D721Med (cell line): ENCODE data around the gene LRRC52.

ENCODE experiments used
- DNase-seq: peaks from one replicate; pipeline ENCODE4 v3.0.0; 2011; ENCODE audit warnings: low spot score; ENCODE audit not compliant: insufficient read length
- FAIRE-seq: peaks from 2 replicates; lab custom pipeline; 2011; peaks lifted over from hg19 to GRCh38; lab: Jason Lieb, UNC
- TF ChIP-seq, protein P1 (sequence below): IDR thresholded peaks from 2 replicates; pipeline ENCODE4 v1.5.1; 2012; ENCODE audit warnings: mild to moderate bottlenecking, control low read depth; ENCODE audit not compliant: insufficient read depth; ENCODE audit errors: missing control alignments

Gene LRRC52

DNA sequence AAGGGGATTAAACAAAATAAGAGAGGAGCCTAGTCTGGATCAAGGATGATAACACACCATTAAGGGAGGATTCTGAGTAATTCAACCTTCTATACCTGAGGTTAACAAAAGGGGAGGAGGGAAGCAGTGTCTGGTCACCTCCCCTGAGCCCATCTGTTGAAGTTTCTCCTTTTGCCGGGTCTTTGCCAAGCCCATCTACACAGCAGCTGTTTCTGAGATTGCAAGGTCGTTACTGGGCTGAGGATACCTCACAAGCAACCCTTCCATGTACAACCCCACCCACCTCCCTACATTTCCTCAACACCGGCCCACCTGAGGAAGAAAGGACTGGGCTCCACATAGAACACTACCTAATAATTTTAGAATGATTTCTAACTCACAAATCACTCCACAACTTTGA, 26.3 kb downstream of the LRRC52 start:
- DNase-seq (no peak), FAIRE-seq (no peak)
- TF ChIP-seq, protein P1, sequence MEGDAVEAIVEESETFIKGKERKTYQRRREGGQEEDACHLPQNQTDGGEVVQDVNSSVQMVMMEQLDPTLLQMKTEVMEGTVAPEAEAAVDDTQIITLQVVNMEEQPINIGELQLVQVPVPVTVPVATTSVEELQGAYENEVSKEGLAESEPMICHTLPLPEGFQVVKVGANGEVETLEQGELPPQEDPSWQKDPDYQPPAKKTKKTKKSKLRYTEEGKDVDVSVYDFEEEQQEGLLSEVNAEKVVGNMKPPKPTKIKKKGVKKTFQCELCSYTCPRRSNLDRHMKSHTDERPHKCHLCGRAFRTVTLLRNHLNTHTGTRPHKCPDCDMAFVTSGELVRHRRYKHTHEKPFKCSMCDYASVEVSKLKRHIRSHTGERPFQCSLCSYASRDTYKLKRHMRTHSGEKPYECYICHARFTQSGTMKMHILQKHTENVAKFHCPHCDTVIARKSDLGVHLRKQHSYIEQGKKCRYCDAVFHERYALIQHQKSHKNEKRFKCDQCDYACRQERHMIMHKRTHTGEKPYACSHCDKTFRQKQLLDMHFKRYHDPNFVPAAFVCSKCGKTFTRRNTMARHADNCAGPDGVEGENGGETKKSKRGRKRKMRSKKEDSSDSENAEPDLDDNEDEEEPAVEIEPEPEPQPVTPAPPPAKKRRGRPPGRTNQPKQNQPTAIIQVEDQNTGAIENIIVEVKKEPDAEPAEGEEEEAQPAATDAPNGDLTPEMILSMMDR, result no peak

DNA sequence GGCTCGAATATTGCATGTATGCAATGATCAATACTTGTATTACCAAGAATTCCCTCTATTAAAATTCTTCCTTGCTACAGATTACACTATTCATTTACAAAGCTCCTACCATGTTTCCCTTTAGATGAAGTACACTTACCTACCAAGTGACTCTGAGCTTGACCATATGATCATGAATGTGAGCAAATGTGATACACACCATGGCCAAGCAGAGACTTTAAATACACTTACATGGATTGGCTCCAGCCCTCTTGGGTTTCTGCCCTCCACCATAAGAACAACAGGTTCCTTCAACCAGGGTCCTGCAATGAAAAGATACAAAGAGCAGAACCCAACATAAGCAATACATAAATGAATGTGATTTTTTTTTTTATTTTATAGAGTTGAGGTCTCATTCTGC, 30.0 kb downstream of the LRRC52 start:
- FAIRE-seq, result peak; percentile 92
- TF ChIP-seq, protein P1, result no peak
- no peak for DNase-seq

DNA sequence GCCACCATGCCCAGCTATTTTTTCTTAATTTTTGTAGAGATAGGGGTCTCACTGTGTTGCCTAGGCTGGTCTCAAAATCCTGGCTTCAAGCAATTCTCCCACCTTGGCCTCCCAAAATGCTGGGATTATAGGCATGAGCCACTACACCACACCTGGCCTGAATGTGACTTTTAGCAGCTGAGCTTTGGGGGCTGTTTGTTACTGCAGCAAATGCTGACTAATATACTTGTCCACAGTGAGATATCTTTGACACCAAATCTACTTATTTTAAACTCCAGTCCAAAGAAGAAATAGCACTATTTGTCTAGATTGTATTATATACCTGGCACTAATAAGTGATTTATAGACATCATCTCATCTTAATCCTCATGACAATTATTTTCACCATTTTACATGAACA, 30.5 kb downstream of the LRRC52 start:
- TF ChIP-seq, protein P1, result no peak
- no peak for FAIRE-seq
- no peak for DNase-seq

DNA sequence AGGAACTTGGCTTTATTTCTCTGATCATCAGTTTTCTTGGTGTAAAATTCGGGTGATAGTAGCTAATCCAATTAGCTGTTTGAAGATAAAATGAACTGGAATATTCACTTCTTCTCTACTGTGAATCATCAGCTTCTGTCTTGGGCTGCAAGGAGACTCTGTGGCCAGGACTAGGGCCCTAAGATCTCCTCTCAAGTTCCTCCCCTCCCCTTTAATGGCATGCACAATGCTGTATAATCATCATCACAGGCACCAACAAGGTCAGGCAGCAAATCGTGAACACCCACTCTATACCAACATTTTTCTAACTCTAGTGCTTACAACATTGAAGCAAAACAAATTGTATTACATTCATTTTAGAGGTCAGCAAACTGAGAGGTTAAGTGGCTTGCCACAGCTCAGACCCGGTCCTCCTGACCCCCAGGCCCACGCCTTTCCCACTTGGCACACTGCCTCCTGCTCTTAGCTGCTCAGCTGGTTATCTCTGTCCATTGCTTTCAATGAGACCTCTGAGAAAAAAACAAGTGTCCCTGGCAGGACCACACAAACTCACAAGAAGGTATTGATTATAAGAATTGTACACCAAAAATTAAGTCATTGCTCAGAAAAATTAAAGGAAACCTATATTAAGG, 31.8 kb downstream of the LRRC52 start:
- TF ChIP-seq, protein P1, result no peak
- FAIRE-seq, result peak; percentile 82
- DNase-seq, result no peak

DNA sequence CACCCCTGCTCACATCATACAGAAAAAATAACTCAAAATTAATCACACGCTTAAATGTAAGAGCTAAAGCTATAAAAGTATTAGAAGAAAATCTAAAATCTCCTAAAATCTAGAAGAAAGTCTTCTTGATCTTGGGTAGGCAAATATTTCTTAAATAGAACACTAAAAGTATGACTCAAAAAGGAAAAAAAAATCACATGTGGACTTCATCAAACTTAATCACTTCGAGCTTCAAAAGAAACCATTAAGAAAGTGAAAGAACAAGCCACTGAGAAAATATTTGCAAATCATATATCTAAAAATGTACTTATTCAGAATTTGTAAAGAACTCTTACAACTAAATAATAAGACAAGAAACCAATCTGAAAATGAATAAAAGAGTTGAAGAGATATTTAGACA, 32.7 kb downstream of the LRRC52 start:
- DNase-seq (no peak), FAIRE-seq (peak; percentile 82)
- TF ChIP-seq, protein P1, result no peak

DNA sequence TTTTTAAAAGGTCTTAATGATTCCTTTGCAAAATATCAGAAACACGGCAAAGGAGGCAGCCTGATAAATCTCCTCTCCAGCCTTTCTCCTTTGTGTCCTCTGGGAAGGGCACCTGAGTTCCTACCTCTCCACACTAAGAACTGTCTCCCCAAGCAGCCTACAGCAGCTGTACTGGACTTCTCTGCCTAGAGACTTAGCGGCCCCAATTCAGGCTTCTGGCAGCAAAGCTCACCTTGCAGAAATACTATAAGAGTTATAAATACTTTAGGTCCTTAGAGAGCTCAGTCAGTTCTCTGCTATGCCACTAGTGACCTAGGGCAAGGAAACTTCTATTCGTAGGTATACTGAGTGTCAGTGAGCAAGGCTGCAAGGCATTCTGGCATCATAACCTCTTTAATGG, 33.9 kb downstream of the LRRC52 start:
- DNase-seq, result no peak
- TF ChIP-seq, protein P1, result no peak
- FAIRE-seq, result no peak

DNA sequence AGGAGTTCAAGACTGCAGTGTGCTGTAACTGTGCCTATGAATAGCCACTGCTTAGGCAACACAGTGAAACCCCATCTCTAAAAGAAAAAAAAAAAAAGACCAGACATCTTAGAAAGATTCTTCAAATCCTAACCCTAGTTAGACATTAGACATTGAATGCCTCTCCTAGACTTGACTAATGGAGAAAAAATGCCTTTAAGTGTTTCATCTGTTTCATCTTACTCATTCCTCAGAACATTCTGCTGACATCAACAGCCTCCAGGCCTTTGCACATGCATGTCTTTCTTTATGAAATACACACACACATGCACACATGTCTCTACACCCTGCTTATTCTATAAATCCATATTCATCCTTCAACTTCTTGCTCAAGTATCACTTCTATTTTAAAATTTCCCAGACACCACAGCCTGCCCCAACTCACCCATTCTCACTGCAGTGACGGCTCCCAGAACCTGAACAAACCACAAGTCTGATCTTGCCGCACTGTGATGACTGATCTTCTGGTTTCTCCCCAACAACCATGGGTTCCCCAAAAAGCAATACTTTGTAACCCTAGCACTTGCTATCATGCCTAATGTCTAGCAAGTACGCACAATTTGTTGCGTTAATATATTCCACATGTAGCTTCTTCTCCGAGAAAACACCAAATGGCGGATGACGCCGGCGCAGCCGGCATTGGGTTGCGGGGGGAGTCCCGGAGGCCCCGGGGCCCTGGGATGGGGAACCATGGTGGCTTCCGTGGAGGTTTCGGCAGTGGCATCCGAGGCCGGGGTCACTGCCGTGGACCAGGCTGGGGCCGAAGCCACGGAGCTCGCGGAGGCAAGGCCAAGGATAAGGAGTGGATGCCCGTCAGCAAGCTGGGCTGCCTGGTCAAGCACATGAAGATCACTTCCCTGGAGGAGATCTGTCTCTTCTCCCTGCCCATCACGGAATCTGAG, 37.4 kb downstream of the LRRC52 start:
- FAIRE-seq (no peak), DNase-seq (no peak)
- TF ChIP-seq, protein P1, result no peak
